Upper lobe of right lung (tissue), 1 donor: ENCODE measurements around the gene NECAB2. TPM values are rescaled to one million over a fixed set of nuclear protein-coding genes. Genes with fewer than 3 reads are reported as not detected.

ENCODE experiments used
- ATAC-seq: fragments of 200-7000 bp; cut with Tn5 transposase; one replicate; pipeline ENCODE4 v1.9.1; 2020; ENCODE audit warnings: mild to moderate bottlenecking, moderate library complexity
- DNase-seq: peaks from one replicate; pipeline ENCODE4 v3.0.0-alpha.2; 2020
- H3K27ac ChIP-seq: fragments of 200-600 bp; one replicate; pipeline ENCODE4 v1.8.0; 2022
- H3K27me3 ChIP-seq: fragments of 200-600 bp; one replicate; pipeline ENCODE4 v1.8.0; 2022; ENCODE audit warnings: mild to moderate bottlenecking
- H3K36me3 ChIP-seq: fragments of 200-600 bp; one replicate; pipeline ENCODE4 v1.8.0; 2022
- H3K4me1 ChIP-seq: fragments of 200-600 bp; one replicate; pipeline ENCODE4 v1.8.0; 2022
- H3K4me3 ChIP-seq: fragments of 200-600 bp; one replicate; pipeline ENCODE4 v1.8.0; 2022; ENCODE audit warnings: mild to moderate bottlenecking
- H3K9me3 ChIP-seq: fragments of 200-600 bp; one replicate; pipeline ENCODE4 v1.8.0; 2022
- intact Hi-C: fragments of 100-400 bp; cut with DNase I; formaldehyde crosslinking; loops from one replicate; pipeline ENCODE4 v1.11.0; 2022
- total RNA-seq: library from RNA; stranded (reverse); fragmentation: NEBNext Ultra II Directional; extraction: Animal tissue kit (Norgen Biotek cat#: 25700); gene quantifications from one replicate; pipeline ENCODE4 v1.2.1, GENCODE V29; 2021
- TF ChIP-seq, protein P1 (sequence below): fragments of 200-600 bp; IDR thresholded peaks from one replicate; pipeline ENCODE4 v1.8.0; 2022; ENCODE audit warnings: antibody characterized with exemption
- donor health status: DM: no; HTN: yes; CAD: no; lungs with severe emphysema.

NECAB2 gene
- total RNA-seq, 1 donor from 2014 or later: not detected

DNA sequence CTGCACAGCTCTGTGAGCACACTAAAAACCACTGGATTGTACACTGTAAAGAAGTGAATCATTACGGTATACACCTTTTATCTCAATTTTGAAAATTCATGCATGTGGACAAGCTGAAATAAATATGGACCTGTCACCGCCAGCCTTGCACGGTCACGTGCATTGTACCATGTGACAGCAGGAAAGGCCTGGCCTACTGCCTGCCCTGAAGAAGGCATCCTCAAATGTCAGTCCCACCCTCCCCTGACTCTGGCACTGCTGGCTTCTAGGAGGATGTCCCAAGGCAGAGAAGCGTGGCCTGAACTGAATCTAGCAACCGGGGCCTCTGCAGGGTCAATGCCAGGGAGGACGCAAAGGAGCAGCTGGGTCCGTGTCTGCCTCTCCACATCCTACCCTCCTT, 39.9 kb downstream of the NECAB2 start:
- ATAC-seq (no peak), DNase-seq (no peak)
- Histone ChIP-seq H3K9me3 (no peaks in the 10 kb centered on the region), H3K27me3 (peaks cover 5% of the 10 kb centered on the region), H3K4me1 (no peaks in the 10 kb centered on the region), H3K4me3 (no peak overlapping the region), H3K27ac (no peak overlapping the region), H3K36me3 (no peaks in the 10 kb centered on the region)
- intact Hi-C loops: no loop called here
- TF ChIP-seq, protein P1, sequence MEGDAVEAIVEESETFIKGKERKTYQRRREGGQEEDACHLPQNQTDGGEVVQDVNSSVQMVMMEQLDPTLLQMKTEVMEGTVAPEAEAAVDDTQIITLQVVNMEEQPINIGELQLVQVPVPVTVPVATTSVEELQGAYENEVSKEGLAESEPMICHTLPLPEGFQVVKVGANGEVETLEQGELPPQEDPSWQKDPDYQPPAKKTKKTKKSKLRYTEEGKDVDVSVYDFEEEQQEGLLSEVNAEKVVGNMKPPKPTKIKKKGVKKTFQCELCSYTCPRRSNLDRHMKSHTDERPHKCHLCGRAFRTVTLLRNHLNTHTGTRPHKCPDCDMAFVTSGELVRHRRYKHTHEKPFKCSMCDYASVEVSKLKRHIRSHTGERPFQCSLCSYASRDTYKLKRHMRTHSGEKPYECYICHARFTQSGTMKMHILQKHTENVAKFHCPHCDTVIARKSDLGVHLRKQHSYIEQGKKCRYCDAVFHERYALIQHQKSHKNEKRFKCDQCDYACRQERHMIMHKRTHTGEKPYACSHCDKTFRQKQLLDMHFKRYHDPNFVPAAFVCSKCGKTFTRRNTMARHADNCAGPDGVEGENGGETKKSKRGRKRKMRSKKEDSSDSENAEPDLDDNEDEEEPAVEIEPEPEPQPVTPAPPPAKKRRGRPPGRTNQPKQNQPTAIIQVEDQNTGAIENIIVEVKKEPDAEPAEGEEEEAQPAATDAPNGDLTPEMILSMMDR: no peak

DNA sequence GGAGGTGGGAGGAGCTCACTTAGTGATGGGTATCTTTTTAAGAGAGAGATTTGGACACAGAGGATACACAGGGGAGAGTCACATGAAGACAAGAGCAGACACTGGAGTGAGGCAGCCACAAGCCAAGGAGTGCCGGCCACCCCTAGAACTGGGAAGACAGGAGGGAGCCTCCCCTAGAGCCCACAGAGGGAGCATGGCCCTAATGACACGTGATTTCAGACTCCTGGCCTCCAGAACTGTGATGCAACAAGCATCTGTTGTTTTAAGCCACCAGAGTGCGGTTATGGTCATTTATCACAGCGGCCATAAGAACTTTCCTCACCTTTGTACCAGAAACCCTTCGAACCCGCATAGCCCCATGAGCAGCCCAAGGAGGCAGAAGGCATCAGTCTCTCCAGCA, 41.2 kb downstream of the NECAB2 start:
- TF ChIP-seq, protein P1: no peak
- intact Hi-C loops: no loop called here
- no peak overlapping the region for H3K27ac ChIP-seq
- H3K9me3 ChIP-seq: no peaks in the 10 kb centered on the region
- ATAC-seq (no peak), DNase-seq (no peak)
- H3K4me3 ChIP-seq: no peak overlapping the region
- no peaks in the 10 kb centered on the region for H3K4me1 ChIP-seq
- no peaks in the 10 kb centered on the region for H3K36me3 ChIP-seq
- peaks cover 4% of the 10 kb centered on the region for H3K27me3 ChIP-seq

GRCh38 chr16:84013787-84014569, 45.9 kb downstream of the NECAB2 start:
- intact Hi-C loops: no loop called here
- ATAC-seq (peak; percentile 92), DNase-seq (peak; percentile 89)
- Histone ChIP-seq H3K4me3 (no peak overlapping the region), H3K9me3 (no peaks in the 10 kb centered on the region), H3K27me3 (no peaks in the 10 kb centered on the region), H3K4me1 (no peaks in the 10 kb centered on the region), H3K36me3 (no peaks in the 10 kb centered on the region), H3K27ac (no peak overlapping the region)
- TF ChIP-seq, protein P1: no peak

- Histone ChIP-seq H3K9me3 (no peaks in the 10 kb centered on the region), H3K36me3 (no peaks in the 10 kb centered on the region), H3K27ac (no peak overlapping the region), H3K4me1 (no peaks in the 10 kb centered on the region), H3K27me3 (no peaks in the 10 kb centered on the region), H3K4me3 (no peak overlapping the region)
- ATAC-seq (no peak), DNase-seq (no peak)
- intact Hi-C loops: no loop called here
- TF ChIP-seq, protein P1: no peak
Measured at GRCh38 chr16:84014570-84015327, 46.7 kb downstream of the NECAB2 start.

- intact Hi-C loops: no loop called here
- Histone ChIP-seq H3K36me3 (no peaks in the 10 kb centered on the region), H3K4me1 (no peaks in the 10 kb centered on the region), H3K27me3 (no peaks in the 10 kb centered on the region), H3K9me3 (no peaks in the 10 kb centered on the region), H3K27ac (no peak overlapping the region), H3K4me3 (no peak overlapping the region)
- ATAC-seq (no peak), DNase-seq (no peak)
- TF ChIP-seq, protein P1: no peak
Measured at GRCh38 chr16:84015399-84015798, 47.4 kb downstream of the NECAB2 start.
